ENCODE data around the gene MTFR1L.

DNA sequence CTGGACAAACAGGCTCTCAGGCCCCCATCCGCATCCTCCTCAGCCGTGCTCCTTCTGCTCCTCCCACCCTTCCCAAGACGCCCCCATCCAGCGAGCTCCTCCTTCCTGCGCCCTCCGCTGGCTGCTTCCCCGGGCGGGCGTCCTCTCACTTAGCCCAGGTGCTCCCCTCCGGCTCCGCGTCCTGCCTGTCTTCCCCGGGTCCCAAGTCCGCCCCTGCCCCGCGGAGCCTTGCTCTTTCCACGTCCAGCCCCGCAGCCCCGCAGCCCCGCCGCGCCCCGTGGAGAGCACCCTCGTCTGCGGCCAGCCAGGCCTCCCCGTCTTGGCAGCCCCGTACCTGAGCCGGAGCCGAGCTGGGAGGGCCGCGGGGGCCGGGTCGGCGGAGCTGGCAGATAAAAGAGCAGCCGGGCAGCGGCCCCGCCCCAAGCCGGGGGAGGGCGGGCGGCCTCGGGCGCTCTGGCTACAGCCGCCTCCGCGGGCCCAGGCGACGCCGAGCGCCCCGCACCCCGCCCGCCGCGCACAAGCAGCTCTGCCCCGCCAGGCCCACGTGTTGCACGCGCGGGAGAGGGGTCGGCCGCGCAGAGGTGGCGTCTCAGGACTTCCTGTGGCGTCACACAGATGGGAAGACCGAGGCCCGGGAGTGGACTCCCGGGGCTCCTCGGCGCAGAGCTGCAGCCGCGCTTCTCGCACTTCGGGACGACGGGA is 55.6 kb downstream of the MTFR1L start, which contains the start of gene PAQR7:
- TF ChIP-seq, protein P1, sequence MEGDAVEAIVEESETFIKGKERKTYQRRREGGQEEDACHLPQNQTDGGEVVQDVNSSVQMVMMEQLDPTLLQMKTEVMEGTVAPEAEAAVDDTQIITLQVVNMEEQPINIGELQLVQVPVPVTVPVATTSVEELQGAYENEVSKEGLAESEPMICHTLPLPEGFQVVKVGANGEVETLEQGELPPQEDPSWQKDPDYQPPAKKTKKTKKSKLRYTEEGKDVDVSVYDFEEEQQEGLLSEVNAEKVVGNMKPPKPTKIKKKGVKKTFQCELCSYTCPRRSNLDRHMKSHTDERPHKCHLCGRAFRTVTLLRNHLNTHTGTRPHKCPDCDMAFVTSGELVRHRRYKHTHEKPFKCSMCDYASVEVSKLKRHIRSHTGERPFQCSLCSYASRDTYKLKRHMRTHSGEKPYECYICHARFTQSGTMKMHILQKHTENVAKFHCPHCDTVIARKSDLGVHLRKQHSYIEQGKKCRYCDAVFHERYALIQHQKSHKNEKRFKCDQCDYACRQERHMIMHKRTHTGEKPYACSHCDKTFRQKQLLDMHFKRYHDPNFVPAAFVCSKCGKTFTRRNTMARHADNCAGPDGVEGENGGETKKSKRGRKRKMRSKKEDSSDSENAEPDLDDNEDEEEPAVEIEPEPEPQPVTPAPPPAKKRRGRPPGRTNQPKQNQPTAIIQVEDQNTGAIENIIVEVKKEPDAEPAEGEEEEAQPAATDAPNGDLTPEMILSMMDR (conservative IDR thresholded peaks at IDR 0.05), result no peak
- TF ChIP-seq EZH2 (IDR thresholded peaks at IDR 0.05; ENCODE audit: low read depth), result no peak
